Activated T-helper 9 cell treated with anti-CD3 and anti-CD28 coated beads, Interleukin-2, amount 50 U/mL, for 16 hours (primary cell): ENCODE measurements around the gene KIF21B.

ENCODE experiments used
- DNase-seq: peaks from one replicate; pipeline ENCODE4 v3.0.0-alpha.2; 2020; ENCODE audit warnings: low read depth

Gene KIF21B

GRCh38 chr1:200992382-200993048, 31.0 kb downstream of the KIF21B start:
- no peak for DNase-seq

GRCh38 chr1:200991097-200991614, 32.4 kb downstream of the KIF21B start:
- DNase-seq, result no peak

GRCh38 chr1:200990114-200990513, 33.4 kb downstream of the KIF21B start:
- DNase-seq, result no peak

GRCh38 chr1:200989337-200989736, 34.2 kb downstream of the KIF21B start:
- no peak for DNase-seq

- DNase-seq, result no peak
Observed at GRCh38 chr1:200988693-200989092, 34.8 kb downstream of the KIF21B start.

- no peak for DNase-seq
Observed at GRCh38 chr1:200985481-200985880, 38.0 kb downstream of the KIF21B start.

GRCh38 chr1:200983035-200983561, 40.4 kb downstream of the KIF21B start:
- DNase-seq, result no peak

- no peak for DNase-seq
Observed at GRCh38 chr1:200982071-200982945, 41.2 kb downstream of the KIF21B start.

- DNase-seq, result no peak
Observed at GRCh38 chr1:200981278-200981677, 42.2 kb downstream of the KIF21B start.

GRCh38 chr1:200980873-200981272, 42.6 kb downstream of the KIF21B start:
- DNase-seq, result no peak

GRCh38 chr1:200980452-200980772, 43.1 kb downstream of the KIF21B start:
- DNase-seq, result no peak

GRCh38 chr1:200979574-200980451, 43.7 kb downstream of the KIF21B start:
- peak; percentile 54 for DNase-seq

- no peak for DNase-seq
Observed at GRCh38 chr1:200977071-200977754, 46.3 kb downstream of the KIF21B start.

GRCh38 chr1:200976634-200977033, 46.9 kb downstream of the KIF21B start:
- DNase-seq, result no peak

- DNase-seq, result no peak
Observed at GRCh38 chr1:200975458-200975857, 48.1 kb downstream of the KIF21B start.

GRCh38 chr1:200974711-200975110, 48.8 kb downstream of the KIF21B start:
- DNase-seq, result no peak

- no peak for DNase-seq
Observed at GRCh38 chr1:200973937-200974657, 49.4 kb downstream of the KIF21B start.

- no peak for DNase-seq
Observed at GRCh38 chr1:200972985-200973742, 50.4 kb downstream of the KIF21B start.

GRCh38 chr1:200971955-200972711, 51.4 kb downstream of the KIF21B start:
- peak; percentile 43 for DNase-seq
